Endothelial cell (in vitro differentiated cells): ENCODE results near the gene ZEB1. TPM values are rescaled to one million over a fixed set of nuclear protein-coding genes. Genes with fewer than 3 reads are reported as not detected.
A peak's percentile ranks its signal among the peaks of the same experiment; 100 is the strongest.

Experiments
- DNase-seq: peaks from one replicate; pipeline ENCODE4 v3.0.0; 2021; ENCODE audit warnings: low spot score
- H3K27ac Mint-ChIP-seq: one replicate; pipeline ENCODE4 v1.8.0; 2021; ENCODE audit warnings: mixed read lengths, inconsistent platforms; ENCODE audit not compliant: unreplicated experiment
- H3K27me3 Mint-ChIP-seq: one replicate; pipeline ENCODE4 v1.8.0; 2021; ENCODE audit warnings: mild to moderate bottlenecking, moderate library complexity, mixed read lengths, inconsistent platforms; ENCODE audit not compliant: unreplicated experiment
- H3K36me3 Mint-ChIP-seq: one replicate; pipeline ENCODE4 v1.8.0; 2021; ENCODE audit warnings: mild to moderate bottlenecking, low read depth, mixed read lengths, inconsistent platforms; ENCODE audit not compliant: unreplicated experiment
- H3K4me1 Mint-ChIP-seq: one replicate; pipeline ENCODE4 v1.8.0; 2021; ENCODE audit warnings: mild to moderate bottlenecking, mixed read lengths, inconsistent platforms; ENCODE audit not compliant: unreplicated experiment
- H3K4me3 Mint-ChIP-seq: one replicate; pipeline ENCODE4 v1.8.0; 2021; ENCODE audit warnings: mild to moderate bottlenecking, mixed read lengths, inconsistent platforms; ENCODE audit not compliant: unreplicated experiment
- H3K9me3 Mint-ChIP-seq: one replicate; pipeline ENCODE4 v1.8.0; 2021; ENCODE audit warnings: mixed read lengths, inconsistent platforms; ENCODE audit not compliant: unreplicated experiment
- total RNA-seq: library from RNA; stranded (reverse); fragmentation: NEBNext Ultra II Directional; extraction: Animal tissue kit (Norgen Biotek cat#: 25700); gene quantifications from one replicate; pipeline ENCODE4 v1.2.1, GENCODE V29; 2021; ENCODE audit not compliant: unreplicated experiment
- TF ChIP-seq, protein P1 (sequence below): fragments of 200-600 bp; sonication (generic); IDR thresholded peaks from one replicate; pipeline ENCODE4 v1.5.0; 2021; ENCODE audit warnings: antibody characterized with exemption; ENCODE audit not compliant: unreplicated experiment

ZEB1 gene
- total RNA-seq, 1 donor from 2014 or later: 76.6 TPM

GRCh38 chr10:31526178-31526577 is 207.2 kb downstream of the ZEB1 start:
- H3K27ac Mint-ChIP-seq: no peak overlapping the region
- H3K4me1 Mint-ChIP-seq: peaks cover 12% of the 10 kb centered on the region
- H3K9me3 Mint-ChIP-seq: no peaks in the 10 kb centered on the region
- peaks cover 2% of the 10 kb centered on the region for H3K27me3 Mint-ChIP-seq
- TF ChIP-seq, protein P1, sequence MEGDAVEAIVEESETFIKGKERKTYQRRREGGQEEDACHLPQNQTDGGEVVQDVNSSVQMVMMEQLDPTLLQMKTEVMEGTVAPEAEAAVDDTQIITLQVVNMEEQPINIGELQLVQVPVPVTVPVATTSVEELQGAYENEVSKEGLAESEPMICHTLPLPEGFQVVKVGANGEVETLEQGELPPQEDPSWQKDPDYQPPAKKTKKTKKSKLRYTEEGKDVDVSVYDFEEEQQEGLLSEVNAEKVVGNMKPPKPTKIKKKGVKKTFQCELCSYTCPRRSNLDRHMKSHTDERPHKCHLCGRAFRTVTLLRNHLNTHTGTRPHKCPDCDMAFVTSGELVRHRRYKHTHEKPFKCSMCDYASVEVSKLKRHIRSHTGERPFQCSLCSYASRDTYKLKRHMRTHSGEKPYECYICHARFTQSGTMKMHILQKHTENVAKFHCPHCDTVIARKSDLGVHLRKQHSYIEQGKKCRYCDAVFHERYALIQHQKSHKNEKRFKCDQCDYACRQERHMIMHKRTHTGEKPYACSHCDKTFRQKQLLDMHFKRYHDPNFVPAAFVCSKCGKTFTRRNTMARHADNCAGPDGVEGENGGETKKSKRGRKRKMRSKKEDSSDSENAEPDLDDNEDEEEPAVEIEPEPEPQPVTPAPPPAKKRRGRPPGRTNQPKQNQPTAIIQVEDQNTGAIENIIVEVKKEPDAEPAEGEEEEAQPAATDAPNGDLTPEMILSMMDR: no peak
- DNase-seq: no peak
- no peak overlapping the region for H3K4me3 Mint-ChIP-seq
- H3K36me3 Mint-ChIP-seq: peaks cover 35% of the 10 kb centered on the region

DNA sequence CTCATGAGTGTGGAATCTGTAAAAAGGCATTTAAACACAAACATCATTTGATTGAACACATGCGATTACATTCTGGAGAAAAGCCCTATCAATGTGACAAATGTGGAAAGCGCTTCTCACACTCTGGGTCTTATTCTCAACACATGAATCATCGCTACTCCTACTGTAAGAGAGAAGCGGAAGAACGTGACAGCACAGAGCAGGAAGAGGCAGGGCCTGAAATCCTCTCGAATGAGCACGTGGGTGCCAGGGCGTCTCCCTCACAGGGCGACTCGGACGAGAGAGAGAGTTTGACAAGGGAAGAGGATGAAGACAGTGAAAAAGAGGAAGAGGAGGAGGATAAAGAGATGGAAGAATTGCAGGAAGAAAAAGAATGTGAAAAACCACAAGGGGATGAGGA is 207.7 kb downstream of the ZEB1 start:
- H3K4me3 Mint-ChIP-seq: peak overlapping the region; percentile 62
- peak overlapping the region; percentile 73 for H3K27ac Mint-ChIP-seq
- TF ChIP-seq, protein P1: no peak
- H3K36me3 Mint-ChIP-seq: peaks cover 30% of the 10 kb centered on the region
- H3K27me3 Mint-ChIP-seq: peaks cover 2% of the 10 kb centered on the region
- peaks cover 12% of the 10 kb centered on the region for H3K4me1 Mint-ChIP-seq
- peak; percentile 11 for DNase-seq
- no peaks in the 10 kb centered on the region for H3K9me3 Mint-ChIP-seq

DNA sequence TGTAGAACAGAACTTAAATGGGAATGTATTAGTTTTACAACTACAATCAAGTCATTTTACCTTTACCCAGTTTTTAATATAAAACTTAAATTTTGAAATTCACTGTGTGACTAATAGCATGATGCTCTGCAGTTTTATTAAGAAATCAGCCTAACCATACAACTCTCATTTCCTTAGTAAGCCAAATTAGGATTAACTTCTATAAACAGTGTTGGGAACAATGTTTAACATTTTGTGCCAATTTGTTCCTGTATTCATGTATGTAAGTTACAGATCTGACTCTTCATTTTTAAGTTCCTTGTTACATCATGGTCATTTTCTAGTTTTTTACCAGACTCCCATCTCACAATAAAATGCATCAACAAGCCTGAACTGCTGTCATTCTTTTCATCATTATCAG is 209.8 kb downstream of the ZEB1 start:
- Mint-ChIP-seq H3K4me1 (peaks cover 12% of the 10 kb centered on the region), H3K4me3 (no peak overlapping the region), H3K9me3 (no peaks in the 10 kb centered on the region), H3K27ac (no peak overlapping the region), H3K36me3 (peaks cover 23% of the 10 kb centered on the region), H3K27me3 (peaks cover 2% of the 10 kb centered on the region)
- DNase-seq: no peak
- TF ChIP-seq, protein P1: no peak

GRCh38 chr10:31536302-31536701 is 217.3 kb downstream of the ZEB1 start:
- TF ChIP-seq, protein P1: no peak
- no peak overlapping the region for H3K27ac Mint-ChIP-seq
- H3K9me3 Mint-ChIP-seq: no peaks in the 10 kb centered on the region
- H3K4me1 Mint-ChIP-seq: no peaks in the 10 kb centered on the region
- H3K4me3 Mint-ChIP-seq: no peak overlapping the region
- no peaks in the 10 kb centered on the region for H3K36me3 Mint-ChIP-seq
- no peak for DNase-seq
- H3K27me3 Mint-ChIP-seq: peaks cover 1% of the 10 kb centered on the region

DNA sequence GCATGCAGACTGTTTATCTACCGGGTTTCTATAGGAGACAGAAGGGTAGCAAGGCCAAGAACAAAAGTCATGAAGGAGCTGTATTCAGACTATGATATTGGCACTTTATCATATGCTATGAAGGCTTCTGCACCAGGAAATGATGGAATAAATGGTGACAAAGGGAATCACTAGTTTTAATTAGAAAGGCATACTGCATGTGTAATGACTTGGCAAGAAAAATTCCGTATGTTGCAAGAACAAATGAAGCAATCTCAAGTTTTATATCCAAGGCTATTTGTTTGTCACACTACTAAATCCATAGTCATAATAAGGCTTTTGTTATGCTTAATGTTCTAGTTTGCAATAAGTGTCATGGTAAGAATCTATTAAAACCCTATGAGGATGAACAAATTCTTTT is 230.9 kb downstream of the ZEB1 start:
- no peak for DNase-seq
- H3K36me3 Mint-ChIP-seq: peaks cover 9% of the 10 kb centered on the region
- TF ChIP-seq, protein P1: no peak
- peaks cover 8% of the 10 kb centered on the region for H3K9me3 Mint-ChIP-seq
- no peaks in the 10 kb centered on the region for H3K27me3 Mint-ChIP-seq
- no peaks in the 10 kb centered on the region for H3K4me1 Mint-ChIP-seq
- no peak overlapping the region for H3K27ac Mint-ChIP-seq
- no peak overlapping the region for H3K4me3 Mint-ChIP-seq
